IMR-90 (cell line): Measurements from ENCODE around the gene WHRN. TPM values are rescaled to one million over a fixed set of nuclear protein-coding genes. Genes with fewer than 3 reads are reported as not detected.

Experiments used
- ATAC-seq: fragments of 200-7000 bp; cut with Tn5 transposase; 2 replicates; pipeline ENCODE4 v1.9.1; 2020; ENCODE audit warnings: low read depth, mild to moderate bottlenecking, moderate library complexity
- BruUV-seq: library from RNA; stranded (reverse); fragments of 400-500 nt; replicated peaks from 2 replicates; lab custom pipeline; 2021; lab: Mats Ljungman, UMichigan
- CTCF ChIA-PET: fragments of 300-600 bp; formaldehyde crosslinking; extraction: SDS; loops from one replicate; lab custom pipeline; 2021; ENCODE audit warnings: antibody characterized with exemption; lab: Yijun Ruan, JAX
- POLR2A ChIA-PET: fragments of 300-600 bp; sonication (Branson Sonifier 250); formaldehyde crosslinking; loops from one replicate; lab custom pipeline; 2022; ENCODE audit warnings: antibody characterized with exemption; ENCODE audit not compliant: unreplicated experiment; lab: Charles Lee
- DNase-seq: peaks from one replicate; pipeline ENCODE4 v3.0.0; 2013
- H2AFZ ChIP-seq: replicated peaks from 2 replicates; pipeline ENCODE3; 2013; ENCODE audit warnings: low read length, mild to moderate bottlenecking; ENCODE audit not compliant: poor library complexity
- H2AK5ac ChIP-seq: 2 replicates; pipeline ENCODE4 v1.6.1; 2013; ENCODE audit warnings: low read depth, low read length, inconsistent platforms
- H2AK9ac ChIP-seq: replicated peaks from 2 replicates; pipeline ENCODE3; 2013; ENCODE audit warnings: mild to moderate bottlenecking, low read depth, low read length, moderate library complexity; ENCODE audit not compliant: poor library complexity
- H2BK120ac ChIP-seq: 2 replicates; pipeline ENCODE4 v1.6.1; 2013; ENCODE audit warnings: low read depth, low read length, inconsistent platforms
- H2BK15ac ChIP-seq: 3 replicates; pipeline ENCODE4 v1.6.1; 2013; ENCODE audit warnings: low read depth, low read length, inconsistent platforms
- H2BK20ac ChIP-seq: 2 replicates; pipeline ENCODE4 v1.6.1; 2013; ENCODE audit warnings: low read depth, mild to moderate bottlenecking, inconsistent platforms, low read length, moderate library complexity
- H2BK5ac ChIP-seq: 2 replicates; pipeline ENCODE4 v1.6.1; 2013; ENCODE audit warnings: mild to moderate bottlenecking, low read depth, low read length, inconsistent platforms; ENCODE audit not compliant: poor library complexity, severe bottlenecking
- H3K14ac ChIP-seq: replicated peaks from 2 replicates; pipeline ENCODE4 v1.6.1; 2013; ENCODE audit warnings: low read depth, low read length, inconsistent platforms
- H3K18ac ChIP-seq: 2 replicates; pipeline ENCODE4 v1.6.1; 2013; ENCODE audit warnings: low read depth, low read length, control low read depth
- H3K23ac ChIP-seq: 2 replicates; pipeline ENCODE4 v1.6.1; 2013; ENCODE audit warnings: low read depth, low read length, inconsistent platforms
- H3K27ac ChIP-seq: 2 replicates; pipeline ENCODE4 v1.5.1; 2013; ENCODE audit warnings: mild to moderate bottlenecking, control low read depth, low read length; ENCODE audit not compliant: insufficient read depth
- H3K27me3 ChIP-seq: 2 replicates; pipeline ENCODE4 v1.6.1; 2013; ENCODE audit warnings: low read length; ENCODE audit not compliant: control insufficient read depth, insufficient read depth
- H3K36me3 ChIP-seq: 2 replicates; pipeline ENCODE4 v1.6.1; 2013; ENCODE audit warnings: low read length, mixed read lengths; ENCODE audit not compliant: control insufficient read depth, insufficient read depth
- H3K4ac ChIP-seq: 2 replicates; pipeline ENCODE4 v1.6.1; 2013; ENCODE audit warnings: low read depth, low read length, inconsistent platforms
- H3K4me1 ChIP-seq: 2 replicates; pipeline ENCODE4 v1.6.1; 2013; ENCODE audit warnings: low read length, mixed read lengths; ENCODE audit not compliant: control insufficient read depth, insufficient read depth
- H3K4me2 ChIP-seq: 2 replicates; pipeline ENCODE4 v1.6.1; 2013; ENCODE audit warnings: low read depth, mild to moderate bottlenecking, control low read depth, low read length, moderate library complexity
- H3K4me3 ChIP-seq: 2 replicates; pipeline ENCODE4 v1.5.1; 2013; ENCODE audit warnings: low read depth, mild to moderate bottlenecking, control low read depth, low read length, moderate library complexity; ENCODE audit not compliant: insufficient read depth
- H3K56ac ChIP-seq: 2 replicates; pipeline ENCODE4 v1.6.1; 2013; ENCODE audit warnings: low read length, inconsistent platforms; ENCODE audit not compliant: insufficient read depth; ENCODE audit errors: extremely low read depth
- H3K79me1 ChIP-seq, 2 experiments: 2 replicates each; pipeline ENCODE4 v1.6.1; 2013; ENCODE audit warnings: low read length in 2 of 2, inconsistent platforms in 1 of 2, low read depth in 1 of 2
- H3K9ac ChIP-seq: 2 replicates; pipeline ENCODE4 v1.6.1; 2013; ENCODE audit warnings: low read depth, low read length, control low read depth
- H3K9me1 ChIP-seq: 2 replicates; pipeline ENCODE4 v1.6.1; 2013; ENCODE audit warnings: low read length, inconsistent platforms; ENCODE audit not compliant: insufficient read depth
- H3K9me3 ChIP-seq: 2 replicates; pipeline ENCODE4 v1.6.1; 2013; ENCODE audit warnings: low read length; ENCODE audit not compliant: control insufficient read depth, insufficient read depth
- H4K20me1 ChIP-seq: 2 replicates; pipeline ENCODE4 v1.6.1; 2013; ENCODE audit warnings: low read length, inconsistent platforms; ENCODE audit not compliant: insufficient read depth
- H4K5ac ChIP-seq: 2 replicates; pipeline ENCODE4 v1.6.1; 2013; ENCODE audit warnings: mild to moderate bottlenecking, low read depth, low read length, control low read depth
- H4K8ac ChIP-seq, 2 experiments: 2 replicates each; pipeline ENCODE4 v1.6.1; 2013; ENCODE audit warnings: low read depth in 2 of 2, low read length in 2 of 2, control low read depth in 1 of 2, inconsistent platforms in 1 of 2
- H4K91ac ChIP-seq: 2 replicates; pipeline ENCODE4 v1.6.1; 2013; ENCODE audit warnings: low read depth, low read length, inconsistent platforms; ENCODE audit not compliant: insufficient read depth
- CEBPB ChIP-seq: IDR thresholded peaks from 2 replicates; pipeline ENCODE4 v1.6.1; 2012; ENCODE audit warnings: low read depth, low read length, improper control_type of control experiment
- ELK1 ChIP-seq: fragments of 150-350 bp; IDR thresholded peaks from 2 replicates; pipeline ENCODE4 v1.6.1; 2016; ENCODE audit warnings: low read depth, mild to moderate bottlenecking, low read length, moderate library complexity, borderline replicate concordance
- FOS ChIP-seq: fragments of 150-350 bp; IDR thresholded peaks from 2 replicates; pipeline ENCODE4 v1.6.1; 2016; ENCODE audit warnings: low read depth, low read length
- MAFK ChIP-seq: IDR thresholded peaks from 2 replicates; pipeline ENCODE4 v1.6.1; 2012; ENCODE audit warnings: low read depth, low read length, improper control_type of control experiment
- MAZ ChIP-seq: IDR thresholded peaks from 2 replicates; pipeline ENCODE4 v1.6.1; 2012; ENCODE audit warnings: low read depth, mild to moderate bottlenecking, low read length, improper control_type of control experiment, moderate library complexity, borderline replicate concordance
- MXI1 ChIP-seq: IDR thresholded peaks from 2 replicates; pipeline ENCODE4 v1.6.1; 2012; ENCODE audit warnings: low read depth, mild to moderate bottlenecking, low read length, moderate library complexity, borderline replicate concordance
- NFE2L2 ChIP-seq: fragments of 150-350 bp; IDR thresholded peaks from 2 replicates; pipeline ENCODE4 v1.6.1; 2016; ENCODE audit warnings: low read depth, mild to moderate bottlenecking, low read length
- POLR2A ChIP-seq: IDR thresholded peaks from 2 replicates; pipeline ENCODE4 v1.6.1; 2012; ENCODE audit warnings: mild to moderate bottlenecking, low read depth, low read length
- RAD21 ChIP-seq: IDR thresholded peaks from 2 replicates; pipeline ENCODE4 v1.6.1; 2012; ENCODE audit warnings: low read length, improper control_type of control experiment
- RCOR1 ChIP-seq: IDR thresholded peaks from 2 replicates; pipeline ENCODE4 v1.6.1; 2012; ENCODE audit warnings: mild to moderate bottlenecking, low read length, improper control_type of control experiment; ENCODE audit not compliant: insufficient replicate concordance
- RFX5 ChIP-seq: IDR thresholded peaks from 2 replicates; pipeline ENCODE4 v1.8.0; 2012; ENCODE audit warnings: low read depth, mild to moderate bottlenecking, low read length, moderate library complexity
- SMC3 ChIP-seq: fragments of 150-350 bp; IDR thresholded peaks from 2 replicates; pipeline ENCODE4 v1.6.1; 2016; ENCODE audit warnings: low read depth, mild to moderate bottlenecking, antibody characterized with exemption, low read length, moderate library complexity
- USF2 ChIP-seq: fragments of 150-350 bp; IDR thresholded peaks from 2 replicates; pipeline ENCODE4 v1.6.1; 2017; ENCODE audit warnings: mild to moderate bottlenecking, antibody characterized with exemption, low read length, low read depth
- WGBS, 2 experiments: methylation state at CpG; one replicate each; pipeline versions ENCODE4 v1.1.5 to v1.1.7; 2013; ENCODE audit warnings: missing lambda C conversion rate in 2 of 2; ENCODE audit not compliant: insufficient read length in 1 of 2; ENCODE audit errors: extremely low coverage in 2 of 2; 5-methylcytosine and 5-hydroxymethylcytosine counted together
- dilution Hi-C: fragments of 300-500 bp; cut with HindIII; formaldehyde crosslinking; loops from one replicate; pipeline ENCODE4 v1.14.3; 2018; ENCODE audit warnings: low sequenced_read_pairs; ENCODE audit not compliant: unreplicated experiment
- in situ Hi-C: fragments of 300-500 bp; cut with MboI; formaldehyde crosslinking; loops from 3 replicates; pipeline ENCODE4 v1.14.3; 2019; ENCODE audit warnings: low sequenced_read_pairs, inconsistent platforms, mixed read lengths
- intact Hi-C: fragments of 100-400 bp; cut with micrococcal nuclease; formaldehyde crosslinking; loops from 2 replicates; pipeline ENCODE4 v1.10.0; 2022
- polyA plus RNA-seq, 3 experiments: library from polyadenylated mRNA; depleted of rRNA; stranded (reverse); fragments of >200 nt; gene quantifications; 2 replicates each; pipeline ENCODE4 v1.2.3, GENCODE V29; 2012; ENCODE audit warnings: low replicate concordance in 1 of 3
- total RNA-seq: library from RNA; depleted of rRNA; stranded (reverse); fragments of >200 nt; gene quantifications from 2 replicates; pipeline ENCODE4 v1.2.3, GENCODE V29; 2012
- TF ChIP-seq, protein P1 (sequence below): conservative IDR thresholded peaks from 2 replicates; pipeline ENCODE4 v1.5.1; 2012; ENCODE audit warnings: mild to moderate bottlenecking, low read depth, low read length, improper control_type of control experiment

Gene WHRN
- total and polyA plus RNA-seq, 2 of the 4 experiments (the other 2 are of a cell fraction), result 0.18 to 2.6 TPM

DNA sequence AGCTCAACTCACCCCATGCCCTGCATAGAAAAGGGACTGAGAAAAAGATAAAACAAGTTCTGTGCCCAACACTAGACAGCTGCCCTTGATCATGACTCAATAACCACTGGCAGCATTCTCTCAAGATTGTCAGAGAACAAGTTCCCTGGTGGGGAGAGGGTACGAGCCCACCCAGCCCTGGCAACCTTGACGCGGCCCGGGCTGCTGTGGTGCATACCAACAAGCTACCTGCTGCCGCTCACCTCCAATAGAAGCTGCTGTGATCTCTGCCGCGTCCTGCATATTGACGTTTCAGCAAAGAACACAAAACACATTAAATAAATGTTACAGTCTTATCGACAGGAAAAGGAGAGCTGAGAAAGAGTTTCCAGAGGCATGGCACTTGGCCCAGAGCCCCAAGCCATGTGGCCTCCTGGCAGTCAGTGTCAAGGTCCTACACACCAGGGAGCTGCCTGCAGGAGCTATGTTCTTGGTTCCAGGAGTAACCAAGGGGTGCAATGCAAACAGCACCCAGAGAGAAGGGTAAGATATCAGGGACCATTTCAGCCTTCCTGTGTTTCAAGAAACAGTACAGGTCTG is 28.3 kb downstream of the WHRN start:
- BruUV-seq, result no TSS peak
- no peak overlapping the region for H3K4me3 ChIP-seq
- no peak overlapping the region for H3K27ac ChIP-seq
- no peak overlapping the region for H3K4me2 ChIP-seq
- intact Hi-C loops (no loop called here), in situ Hi-C loops (no loop called here), dilution Hi-C loops (no loop called here)
- H3K23ac ChIP-seq, result no peak overlapping the region
- H4K8ac ChIP-seq, result no peak overlapping the region
- CTCF ChIA-PET, result no interaction called here
- DNase-seq, result no peak
- H4K91ac ChIP-seq, result no peak overlapping the region
- H2AFZ ChIP-seq, result no peak overlapping the region
- 80% methylated on average over 5 of the region's 9 CpGs; no CpG with 5 or more reads in 1 of the 2 experiments for WGBS, 2 experiments
- H4K20me1 ChIP-seq, result no peaks in the 10 kb centered on the region
- H3K36me3 ChIP-seq, result no peaks in the 10 kb centered on the region
- no peak overlapping the region for H3K56ac ChIP-seq
- no peaks in the 10 kb centered on the region; the same call in 1 of the 2 replicates for H3K4me1 ChIP-seq
- no peak overlapping the region for H3K9ac ChIP-seq
- no peak overlapping the region for H2AK9ac ChIP-seq
- H4K5ac ChIP-seq, result no peak overlapping the region
- TF ChIP-seq FOS (no peak), RCOR1 (no peak), SMC3 (no peak), RAD21 (no peak), ELK1 (no peak), NFE2L2 (no peak), RFX5 (no peak), CEBPB (no peak), USF2 (no peak), MAZ (no peak), MAFK (no peak), MXI1 (no peak), POLR2A (no peak)
- TF ChIP-seq, protein P1, sequence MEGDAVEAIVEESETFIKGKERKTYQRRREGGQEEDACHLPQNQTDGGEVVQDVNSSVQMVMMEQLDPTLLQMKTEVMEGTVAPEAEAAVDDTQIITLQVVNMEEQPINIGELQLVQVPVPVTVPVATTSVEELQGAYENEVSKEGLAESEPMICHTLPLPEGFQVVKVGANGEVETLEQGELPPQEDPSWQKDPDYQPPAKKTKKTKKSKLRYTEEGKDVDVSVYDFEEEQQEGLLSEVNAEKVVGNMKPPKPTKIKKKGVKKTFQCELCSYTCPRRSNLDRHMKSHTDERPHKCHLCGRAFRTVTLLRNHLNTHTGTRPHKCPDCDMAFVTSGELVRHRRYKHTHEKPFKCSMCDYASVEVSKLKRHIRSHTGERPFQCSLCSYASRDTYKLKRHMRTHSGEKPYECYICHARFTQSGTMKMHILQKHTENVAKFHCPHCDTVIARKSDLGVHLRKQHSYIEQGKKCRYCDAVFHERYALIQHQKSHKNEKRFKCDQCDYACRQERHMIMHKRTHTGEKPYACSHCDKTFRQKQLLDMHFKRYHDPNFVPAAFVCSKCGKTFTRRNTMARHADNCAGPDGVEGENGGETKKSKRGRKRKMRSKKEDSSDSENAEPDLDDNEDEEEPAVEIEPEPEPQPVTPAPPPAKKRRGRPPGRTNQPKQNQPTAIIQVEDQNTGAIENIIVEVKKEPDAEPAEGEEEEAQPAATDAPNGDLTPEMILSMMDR, result no peak
- no peak overlapping the region for H3K14ac ChIP-seq
- POLR2A ChIA-PET, result interaction anchor here (0.6 kb wide), 1 partner anchor 26 kb away, joined by 4 read pairs; no protein-coding TSS in a partner anchor
- H3K27me3 ChIP-seq, result no peaks in the 10 kb centered on the region
- H3K9me1 ChIP-seq, result peaks cover 5% of the 10 kb centered on the region; the same call in 1 of the 2 replicates
- H2BK15ac ChIP-seq, result no peak overlapping the region
- H2BK5ac ChIP-seq, result no peak overlapping the region
- H2AK5ac ChIP-seq, result no peak overlapping the region
- no peak for ATAC-seq
- H2BK20ac ChIP-seq, result no peak overlapping the region
- H3K9me3 ChIP-seq, result no peaks in the 10 kb centered on the region
- no peaks in the 10 kb centered on the region for H3K79me1 ChIP-seq
- no peak overlapping the region for H2BK120ac ChIP-seq
- H3K4ac ChIP-seq, result no peak overlapping the region
- no peak overlapping the region for H3K18ac ChIP-seq
